Activated T-helper 1 cell treated with anti-CD3 and anti-CD28 coated beads, Interleukin-12 subunit alpha, Interleukin-12 subunit beta, Interleukin-2, Interleukin-4 antibody, amounts not matched to agents 30 ng/mL and 10 ng/mL and 1 ng/mL, durations not matched to agents 14 hours and 24 hours and 36 hours (primary cell): ENCODE measurements around the gene NPSR1. TPM values are rescaled to one million over a fixed set of nuclear protein-coding genes. Genes with fewer than 3 reads are reported as not detected.

Experiments used
- DNase-seq: peaks from one replicate; pipeline ENCODE4 v3.0.0; 2021; ENCODE audit warnings: low spot score
- H3K27ac Mint-ChIP-seq: one replicate; pipeline ENCODE4 v1.8.0; 2021; ENCODE audit warnings: mild to moderate bottlenecking, mixed read lengths
- H3K27me3 Mint-ChIP-seq: one replicate; pipeline ENCODE4 v1.8.0; 2022; ENCODE audit warnings: mild to moderate bottlenecking, moderate library complexity, mixed read lengths; ENCODE audit not compliant: insufficient read depth
- H3K36me3 Mint-ChIP-seq: one replicate; pipeline ENCODE4 v1.8.0; 2021; ENCODE audit warnings: low read depth, mixed read lengths
- H3K4me1 Mint-ChIP-seq: one replicate; pipeline ENCODE4 v1.8.0; 2021; ENCODE audit warnings: low read depth, mixed read lengths
- H3K4me3 Mint-ChIP-seq: one replicate; pipeline ENCODE4 v1.8.0; 2021; ENCODE audit warnings: mild to moderate bottlenecking, moderate library complexity, mixed read lengths
- H3K9me3 Mint-ChIP-seq: one replicate; pipeline ENCODE4 v1.8.0; 2021; ENCODE audit warnings: mixed read lengths
- intact Hi-C: fragments of 100-400 bp; cut with micrococcal nuclease; formaldehyde crosslinking; loops from one replicate; pipeline ENCODE4 v1.15.1; 2024
- total RNA-seq: library from RNA; stranded (reverse); gene quantifications from 2 replicates; pipeline ENCODE4 v1.2.3, GENCODE V29; 2022

The NPSR1 gene
- total RNA-seq, 1 donor from 2014 or later = not detected

- Mint-ChIP-seq H3K9me3 (no peaks in the 10 kb centered on the region), H3K4me1 (no peaks in the 10 kb centered on the region), H3K27ac (no peak overlapping the region), H3K27me3 (peaks cover 2% of the 10 kb centered on the region), H3K36me3 (no peaks in the 10 kb centered on the region), H3K4me3 (no peak overlapping the region)
- no peak for DNase-seq
- intact Hi-C loops = no loop called here
Observed at GRCh38 chr7:34835901-34836600, 178.0 kb downstream of the NPSR1 start.

- no peaks in the 10 kb centered on the region for H3K9me3 Mint-ChIP-seq
- intact Hi-C loops = no loop called here
- H3K4me1 Mint-ChIP-seq = no peaks in the 10 kb centered on the region
- H3K36me3 Mint-ChIP-seq = no peaks in the 10 kb centered on the region
- DNase-seq = no peak
- H3K27me3 Mint-ChIP-seq = peaks cover 2% of the 10 kb centered on the region
- H3K27ac Mint-ChIP-seq = no peak overlapping the region
- H3K4me3 Mint-ChIP-seq = no peak overlapping the region
Observed at GRCh38 chr7:34837316-34837715, 179.3 kb downstream of the NPSR1 start.

GRCh38 chr7:34837801-34838201 is 179.8 kb downstream of the NPSR1 start:
- Mint-ChIP-seq H3K4me3 (no peak overlapping the region), H3K27ac (no peak overlapping the region), H3K27me3 (peaks cover under 1% of the 10 kb centered on the region), H3K9me3 (no peaks in the 10 kb centered on the region), H3K4me1 (no peaks in the 10 kb centered on the region), H3K36me3 (no peaks in the 10 kb centered on the region)
- no peak for DNase-seq
- intact Hi-C loops = no loop called here

GRCh38 chr7:34838329-34838728 is 180.3 kb downstream of the NPSR1 start:
- DNase-seq = no peak
- Mint-ChIP-seq H3K4me3 (no peak overlapping the region), H3K36me3 (no peaks in the 10 kb centered on the region), H3K9me3 (no peaks in the 10 kb centered on the region), H3K27me3 (no peaks in the 10 kb centered on the region), H3K4me1 (no peaks in the 10 kb centered on the region), H3K27ac (no peak overlapping the region)
- intact Hi-C loops = no loop called here

- Mint-ChIP-seq H3K4me1 (no peaks in the 10 kb centered on the region), H3K27ac (no peak overlapping the region), H3K27me3 (no peaks in the 10 kb centered on the region), H3K36me3 (no peaks in the 10 kb centered on the region), H3K9me3 (no peaks in the 10 kb centered on the region), H3K4me3 (no peak overlapping the region)
- no peak for DNase-seq
- intact Hi-C loops = no loop called here
Observed at GRCh38 chr7:34839645-34840044, 181.6 kb downstream of the NPSR1 start.

- no peaks in the 10 kb centered on the region for H3K27me3 Mint-ChIP-seq
- H3K36me3 Mint-ChIP-seq = no peaks in the 10 kb centered on the region
- no peaks in the 10 kb centered on the region for H3K4me1 Mint-ChIP-seq
- H3K27ac Mint-ChIP-seq = no peak overlapping the region
- intact Hi-C loops = no loop called here
- no peak overlapping the region for H3K4me3 Mint-ChIP-seq
- DNase-seq = no peak
- H3K9me3 Mint-ChIP-seq = no peaks in the 10 kb centered on the region
Observed at GRCh38 chr7:34840176-34840785, 182.3 kb downstream of the NPSR1 start.

- H3K9me3 Mint-ChIP-seq = no peaks in the 10 kb centered on the region
- no peaks in the 10 kb centered on the region for H3K4me1 Mint-ChIP-seq
- H3K36me3 Mint-ChIP-seq = no peaks in the 10 kb centered on the region
- DNase-seq = no peak
- no peak overlapping the region for H3K27ac Mint-ChIP-seq
- no peak overlapping the region for H3K4me3 Mint-ChIP-seq
- no peaks in the 10 kb centered on the region for H3K27me3 Mint-ChIP-seq
- intact Hi-C loops = no loop called here
Observed at GRCh38 chr7:34841326-34841725, 183.3 kb downstream of the NPSR1 start.

- intact Hi-C loops = no loop called here
- Mint-ChIP-seq H3K9me3 (no peaks in the 10 kb centered on the region), H3K36me3 (no peaks in the 10 kb centered on the region)
Observed at GRCh38 chr7:34842782-34843181, 184.8 kb downstream of the NPSR1 start.

GRCh38 chr7:34844406-34844805 is 186.4 kb downstream of the NPSR1 start:
- no peaks in the 10 kb centered on the region for H3K4me1 Mint-ChIP-seq
- no peak overlapping the region for H3K27ac Mint-ChIP-seq
- no peak overlapping the region for H3K4me3 Mint-ChIP-seq
- H3K36me3 Mint-ChIP-seq = no peaks in the 10 kb centered on the region
- H3K9me3 Mint-ChIP-seq = no peaks in the 10 kb centered on the region
- intact Hi-C loops = no loop called here
- DNase-seq = no peak
- H3K27me3 Mint-ChIP-seq = no peaks in the 10 kb centered on the region

More at GRCh38 chr7:34842782-34843181, 184.8 kb downstream of the NPSR1 start:
- Mint-ChIP-seq H3K4me1 (no peaks in the 10 kb centered on the region), H3K27me3 (no peaks in the 10 kb centered on the region), H3K4me3 (no peak overlapping the region), H3K27ac (no peak overlapping the region)
- no peak for DNase-seq

- Mint-ChIP-seq H3K36me3 (no peaks in the 10 kb centered on the region), H3K27ac (no peak overlapping the region), H3K9me3 (no peaks in the 10 kb centered on the region), H3K27me3 (no peaks in the 10 kb centered on the region), H3K4me1 (no peaks in the 10 kb centered on the region), H3K4me3 (no peak overlapping the region)
- no peak for DNase-seq
- intact Hi-C loops = no loop called here
Observed at GRCh38 chr7:34844936-34845665, 187.1 kb downstream of the NPSR1 start.

- no peaks in the 10 kb centered on the region for H3K4me1 Mint-ChIP-seq
- no peak overlapping the region for H3K4me3 Mint-ChIP-seq
- intact Hi-C loops = no loop called here
- peaks cover 3% of the 10 kb centered on the region for H3K27me3 Mint-ChIP-seq
- H3K27ac Mint-ChIP-seq = no peak overlapping the region
- no peaks in the 10 kb centered on the region for H3K36me3 Mint-ChIP-seq
- H3K9me3 Mint-ChIP-seq = no peaks in the 10 kb centered on the region
- DNase-seq = no peak
Observed at GRCh38 chr7:34845666-34846361, 187.8 kb downstream of the NPSR1 start.

GRCh38 chr7:34846976-34847375 is 189.0 kb downstream of the NPSR1 start:
- peaks cover 4% of the 10 kb centered on the region for H3K27me3 Mint-ChIP-seq
- H3K4me3 Mint-ChIP-seq = no peak overlapping the region
- H3K36me3 Mint-ChIP-seq = no peaks in the 10 kb centered on the region
- H3K27ac Mint-ChIP-seq = no peak overlapping the region
- H3K4me1 Mint-ChIP-seq = no peaks in the 10 kb centered on the region
- no peaks in the 10 kb centered on the region for H3K9me3 Mint-ChIP-seq
- DNase-seq = no peak
- intact Hi-C loops = no loop called here

- Mint-ChIP-seq H3K4me1 (no peaks in the 10 kb centered on the region), H3K27ac (no peak overlapping the region), H3K27me3 (peaks cover 6% of the 10 kb centered on the region), H3K36me3 (no peaks in the 10 kb centered on the region), H3K9me3 (no peaks in the 10 kb centered on the region), H3K4me3 (no peak overlapping the region)
- DNase-seq = no peak
- intact Hi-C loops = no loop called here
Observed at GRCh38 chr7:34848670-34849069, 190.7 kb downstream of the NPSR1 start.
